Ureter (tissue), 1 donor: ENCODE data around the gene LANCL3. TPM values are rescaled to one million over a fixed set of nuclear protein-coding genes. Genes with fewer than 3 reads are reported as not detected.
"Not testable (repeated sequence)": the region's sequence is repeated elsewhere in the genome, so short reads cannot be mapped to it uniquely, and the experiment has no call there.

Source experiments
- DNase-seq: peaks from one replicate; pipeline ENCODE4 v3.0.0-alpha.2; 2020; ENCODE audit warnings: low spot score
- total RNA-seq: library from RNA; stranded (reverse); gene quantifications from one replicate; pipeline ENCODE4 v1.2.4, GENCODE V29; 2023
- donor health status: DM: yes; HTN: yes; CAD: no.

LANCL3 gene
- 1.9 TPM for total RNA-seq

DNA sequence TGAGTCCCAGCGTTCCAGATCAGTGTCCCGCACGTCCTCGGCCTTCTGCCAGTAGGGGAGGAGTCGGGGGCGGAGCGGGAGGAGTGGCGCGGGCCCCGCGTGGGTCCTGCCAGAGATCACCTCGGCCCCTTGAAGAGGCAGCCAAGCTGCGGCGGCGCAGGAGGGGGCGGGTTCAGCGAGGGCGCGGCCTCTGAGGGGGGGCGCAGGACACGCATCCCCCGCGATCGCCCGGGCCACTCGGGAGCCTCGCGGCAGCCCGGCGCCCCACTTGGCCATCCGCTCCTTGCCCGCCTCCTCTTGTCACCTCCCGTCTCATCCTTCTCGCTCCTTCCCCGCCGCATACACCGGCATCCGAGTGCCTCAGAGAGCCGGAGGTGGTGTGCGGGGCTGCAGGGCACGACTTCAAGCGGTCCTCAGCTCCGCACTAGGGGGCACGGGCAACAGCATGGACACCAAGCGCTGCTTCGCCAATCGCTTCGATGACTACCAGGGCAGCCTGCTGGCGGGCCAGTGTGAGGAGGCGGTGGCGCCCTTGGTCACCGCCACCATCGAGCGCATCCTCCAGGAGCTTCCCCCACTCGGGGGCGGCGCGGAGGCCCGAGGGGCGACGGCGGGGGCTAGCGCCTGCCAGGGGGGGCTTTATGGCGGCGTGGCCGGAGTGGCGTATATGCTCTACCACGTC, at the start of gene LANCL3:
TSS of gene LANCL3 (plus strand) at position 236 of the 682 bp plus-strand sequence. CDS start at position 446, 210 bp downstream.
- DNase-seq, result not testable (repeated sequence)

DNA sequence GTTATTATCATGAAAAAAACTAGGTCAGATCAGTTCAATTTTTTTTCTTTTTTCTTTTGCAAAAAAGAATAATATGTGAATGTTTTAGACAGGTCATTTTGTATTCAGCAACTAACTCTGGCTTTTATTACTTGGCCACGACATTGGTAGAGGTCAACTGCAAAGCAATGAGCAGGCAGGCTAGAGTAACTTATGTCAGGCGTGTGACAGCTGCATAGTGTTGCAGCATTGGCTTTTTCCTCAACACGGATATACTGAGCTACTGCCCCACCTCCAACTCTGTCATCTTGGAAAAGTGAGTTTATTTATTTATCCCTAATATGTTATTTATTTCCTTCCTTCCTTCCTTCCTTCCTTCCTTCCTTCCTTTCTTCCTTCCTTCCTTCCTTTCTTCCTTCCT, 47.8 kb upstream of the LANCL3 start:
- DNase-seq, result not testable (repeated sequence)

DNA sequence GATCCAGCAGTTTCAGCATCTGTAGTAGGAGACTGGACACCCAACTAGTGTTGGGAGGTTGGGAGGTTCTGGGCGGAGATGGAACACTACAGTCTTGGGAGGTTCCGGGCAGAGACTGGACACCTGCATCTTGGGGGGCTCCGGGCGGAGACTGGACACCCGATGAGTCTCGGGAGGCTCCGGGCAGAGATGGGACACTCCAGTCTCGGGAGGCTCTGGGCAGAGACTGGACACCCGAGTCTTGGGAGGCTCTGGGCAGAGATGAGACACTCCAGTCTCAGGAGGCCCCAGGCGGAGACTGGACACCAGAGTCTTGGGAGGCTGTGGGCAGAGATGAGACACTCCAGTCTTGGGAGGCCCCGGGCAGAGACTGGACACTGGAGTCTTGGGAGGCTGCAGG, 29.5 kb upstream of the LANCL3 start:
- DNase-seq, result no peak

DNA sequence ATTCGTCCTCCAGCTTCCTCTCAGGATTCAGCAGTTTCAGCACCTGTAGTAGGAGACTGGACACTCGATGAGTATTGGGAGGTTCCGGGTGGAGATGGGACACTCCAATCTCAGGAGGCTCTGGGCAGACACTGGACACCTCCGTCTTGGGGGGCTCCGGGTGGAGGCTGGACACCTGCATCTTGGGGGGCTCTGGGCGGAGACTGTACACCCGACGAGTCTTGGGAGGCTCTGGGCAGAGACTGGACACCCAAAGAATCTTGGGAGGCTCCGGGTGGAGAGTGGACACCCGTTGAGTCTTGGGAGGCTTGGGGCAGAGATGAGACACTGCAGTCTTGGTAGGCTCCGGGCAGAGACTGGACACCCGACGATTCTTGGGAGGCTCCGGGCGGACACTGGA, 28.7 kb upstream of the LANCL3 start:
- DNase-seq, result no peak

DNA sequence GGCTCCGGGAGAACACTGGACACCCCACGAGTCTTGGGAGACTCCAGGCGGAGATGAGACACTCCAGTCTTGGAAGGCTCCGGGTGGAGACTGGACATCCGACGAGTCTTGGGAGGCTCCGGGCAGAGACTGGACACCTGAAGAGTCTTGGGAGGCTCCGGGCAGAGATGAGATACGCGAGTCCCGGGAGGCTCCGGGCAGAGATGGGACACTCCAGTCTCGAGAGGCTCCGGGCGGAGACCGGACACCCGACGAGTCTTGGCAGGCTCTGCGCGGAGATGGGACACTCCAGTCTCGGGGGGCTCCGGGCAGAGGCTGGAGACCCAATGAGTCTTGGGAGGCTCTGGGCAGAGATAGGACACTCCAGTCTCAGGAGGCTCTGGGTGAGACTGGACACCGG, 28.1 kb upstream of the LANCL3 start:
- no peak for DNase-seq

DNA sequence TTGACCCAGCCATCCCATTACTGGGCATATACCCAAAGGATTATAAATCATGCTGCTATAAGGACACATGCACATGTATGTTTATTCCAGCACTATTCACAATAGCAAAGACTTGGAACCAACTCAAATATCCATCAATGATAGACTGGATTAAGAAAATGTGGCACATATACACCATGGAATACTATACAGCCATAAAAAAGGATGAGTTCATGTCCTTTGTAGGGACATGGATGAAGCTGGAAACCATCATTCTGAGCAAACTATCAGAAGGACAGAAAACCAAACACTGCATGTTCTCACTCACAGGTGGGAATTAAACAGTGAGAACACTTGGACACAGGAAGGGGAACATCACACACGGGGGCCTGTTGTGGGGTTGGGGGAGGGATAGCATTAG, 26.9 kb upstream of the LANCL3 start:
- not testable (repeated sequence) for DNase-seq

DNA sequence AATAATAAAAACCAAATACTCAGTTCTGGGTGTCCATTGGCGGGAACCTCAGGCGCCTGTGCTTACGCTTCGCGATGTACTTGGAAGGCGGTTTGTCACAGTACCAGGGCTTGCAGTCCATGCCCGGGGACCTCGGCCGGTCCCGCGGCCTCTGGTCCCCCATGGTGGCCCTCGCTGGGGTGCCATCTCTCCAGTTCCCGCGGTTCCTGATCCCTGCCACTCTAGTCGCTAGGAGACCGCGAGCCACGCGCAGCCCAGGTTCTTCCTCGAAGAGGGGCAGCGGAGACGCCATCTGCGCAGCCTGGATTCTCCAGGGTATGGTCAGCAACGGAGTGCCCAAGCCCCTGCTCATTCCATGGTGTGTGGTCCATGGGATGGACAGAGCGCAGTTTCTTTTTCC, 26.4 kb upstream of the LANCL3 start:
- no peak for DNase-seq

DNA sequence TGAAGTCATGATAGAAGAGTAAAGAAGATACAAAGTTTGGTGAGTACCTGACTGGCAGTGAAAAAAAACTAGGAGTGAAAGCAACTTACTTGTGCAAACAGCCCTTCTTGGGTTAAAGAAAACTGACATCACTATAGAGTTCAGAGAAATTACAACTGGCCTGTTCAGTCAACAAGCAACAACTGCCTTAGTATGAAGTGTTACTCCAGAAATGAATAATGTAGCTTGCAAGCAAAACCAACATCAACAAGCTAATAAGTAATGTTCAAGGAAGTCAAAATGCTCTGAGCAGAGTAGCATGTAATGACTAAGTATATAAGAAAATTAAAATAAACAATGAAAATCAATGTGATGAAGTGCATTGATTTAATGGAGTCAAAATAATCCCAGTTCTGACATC, 21.8 kb upstream of the LANCL3 start:
- not testable (repeated sequence) for DNase-seq

DNA sequence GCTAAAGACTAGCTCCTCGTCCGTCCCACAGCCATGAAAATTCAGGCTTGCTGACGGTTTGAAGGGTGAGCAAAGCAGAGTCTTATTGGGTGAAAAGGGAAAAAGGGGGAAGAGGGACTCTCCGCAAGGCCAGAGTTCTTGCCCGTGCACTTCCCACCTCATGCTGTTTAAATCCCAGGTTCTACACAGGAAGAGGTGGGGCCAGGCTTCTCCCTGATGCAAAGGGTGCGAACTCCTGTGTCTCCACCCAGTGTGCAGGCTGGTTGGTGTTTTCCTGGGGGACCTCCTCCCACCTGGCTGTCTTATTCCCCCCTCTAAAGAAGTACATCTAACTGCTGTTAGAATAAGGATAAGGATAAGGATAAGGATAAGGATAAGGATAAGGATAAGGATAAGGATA, 18.0 kb upstream of the LANCL3 start:
- no peak for DNase-seq

DNA sequence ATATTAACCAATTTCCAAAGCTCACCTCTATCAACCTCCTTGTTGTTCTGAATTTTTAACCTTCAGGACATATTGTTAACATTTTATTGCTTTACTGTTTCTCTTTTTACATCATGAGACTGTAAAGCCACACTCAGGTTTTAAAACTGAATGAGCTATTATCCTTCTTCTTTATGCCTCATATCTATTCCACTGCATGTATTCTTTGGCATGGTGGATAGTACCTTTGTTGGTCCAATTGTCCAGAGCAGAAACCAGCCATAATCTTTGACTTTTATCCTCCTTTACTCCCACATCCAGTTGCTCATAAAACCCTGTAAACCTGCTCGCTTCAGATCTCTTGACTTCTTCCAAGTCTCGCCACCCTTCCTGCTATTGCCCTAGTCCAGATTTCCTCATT, 6.2 kb upstream of the LANCL3 start:
- DNase-seq, result not testable (repeated sequence)

DNA sequence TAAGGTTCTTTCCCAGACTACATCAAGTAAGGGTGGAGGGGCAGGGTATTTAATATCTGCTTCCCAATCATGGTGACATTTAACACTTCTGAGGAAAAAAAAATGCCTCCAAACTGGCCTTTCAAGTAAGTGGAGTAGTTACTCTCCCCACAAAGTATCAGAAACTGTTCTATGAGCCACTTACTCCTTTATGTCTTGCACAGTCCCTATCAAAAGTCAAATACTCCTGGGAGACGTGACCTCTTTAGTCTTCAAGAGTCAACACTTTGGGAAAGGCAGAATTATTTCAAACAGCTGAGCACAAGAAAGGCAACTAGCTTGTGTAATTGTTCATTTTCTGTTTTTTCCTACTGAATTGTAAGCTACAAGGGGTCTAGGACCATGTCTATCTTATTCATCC, 1.1 kb upstream of the LANCL3 start:
- DNase-seq, result not testable (repeated sequence)

DNA sequence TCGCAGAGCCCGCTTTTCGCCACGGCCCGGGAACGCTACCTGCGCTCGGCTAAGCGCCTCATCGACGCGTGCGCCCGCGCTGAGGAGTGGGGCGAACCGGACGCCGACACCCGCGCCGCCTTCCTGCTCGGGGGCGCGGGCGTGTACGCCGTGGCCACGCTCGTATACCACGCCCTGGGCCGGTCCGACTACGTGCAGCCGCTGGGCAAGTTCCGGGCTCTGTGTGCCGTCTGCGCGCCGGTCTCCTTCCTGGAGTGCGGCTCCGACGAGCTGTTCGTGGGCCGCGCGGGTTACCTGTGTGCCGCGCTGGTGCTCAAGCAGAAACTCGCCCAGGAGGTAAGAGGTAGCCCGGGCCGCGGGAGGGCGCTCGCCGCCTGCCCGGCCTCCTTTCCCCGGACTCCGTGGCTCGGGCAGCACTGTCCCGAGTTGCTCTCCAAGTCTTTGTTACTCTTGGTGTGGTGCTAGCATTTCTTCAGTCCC, 687 bp downstream of the LANCL3 start:
- DNase-seq, result not testable (repeated sequence)

DNA sequence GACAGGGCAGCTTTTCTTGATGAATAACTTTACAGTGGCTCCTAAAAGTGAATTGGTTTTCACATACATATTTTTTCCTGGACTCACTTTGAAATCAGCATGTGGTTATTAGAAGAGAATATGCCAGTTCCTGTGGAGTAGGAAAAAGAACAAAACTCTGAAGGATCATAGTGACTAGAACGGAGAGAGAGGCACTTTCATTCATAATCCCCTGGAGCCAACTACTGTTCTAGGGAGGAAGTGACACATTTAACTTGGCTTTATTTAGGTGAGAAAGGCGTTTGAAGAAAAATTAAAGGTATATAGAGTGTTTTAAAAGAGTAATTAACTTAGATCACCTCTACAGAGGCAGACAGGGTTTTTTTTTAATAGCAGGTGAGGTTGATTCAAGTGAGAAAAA, 1.7 kb downstream of the LANCL3 start:
- DNase-seq, result not testable (repeated sequence)

DNA sequence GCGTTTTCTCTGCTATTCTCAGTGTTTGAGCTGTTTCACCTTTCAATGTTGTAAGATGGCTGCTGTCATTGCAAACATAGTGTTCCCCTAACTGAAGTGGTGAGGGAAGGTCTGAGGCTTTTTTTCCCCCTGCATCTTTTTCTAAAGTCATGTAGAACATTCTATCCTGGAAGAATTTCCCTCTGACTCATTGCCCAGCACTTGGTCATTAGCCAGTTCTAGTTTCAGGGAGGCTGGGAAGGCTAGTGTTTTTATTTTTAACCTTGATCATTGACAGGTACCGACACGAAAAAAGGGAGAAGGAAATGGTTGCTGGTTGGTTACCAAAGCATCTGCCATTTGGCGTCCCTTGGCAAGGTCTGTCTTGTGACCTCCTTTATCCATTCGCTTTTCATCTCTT, 6.6 kb downstream of the LANCL3 start:
- DNase-seq, result no peak

DNA sequence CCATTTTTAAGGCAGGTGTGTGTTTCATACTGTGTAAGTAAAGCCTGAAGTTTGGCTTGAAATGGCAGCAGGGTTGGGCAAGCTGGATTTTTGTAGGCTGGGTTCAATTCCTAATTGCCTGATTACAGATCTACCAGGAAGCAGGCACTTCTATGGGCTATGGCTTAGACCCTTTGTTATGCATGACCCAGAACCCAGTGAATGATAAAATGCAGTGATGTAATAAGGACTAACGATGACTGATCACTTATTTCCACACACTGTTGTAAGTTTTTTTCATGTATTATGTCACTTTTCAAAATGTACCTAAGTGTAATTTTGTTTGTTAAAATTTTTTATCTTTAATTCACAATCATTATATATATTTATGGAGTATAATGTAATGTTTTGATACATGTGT, 8.6 kb downstream of the LANCL3 start:
- no peak for DNase-seq

DNA sequence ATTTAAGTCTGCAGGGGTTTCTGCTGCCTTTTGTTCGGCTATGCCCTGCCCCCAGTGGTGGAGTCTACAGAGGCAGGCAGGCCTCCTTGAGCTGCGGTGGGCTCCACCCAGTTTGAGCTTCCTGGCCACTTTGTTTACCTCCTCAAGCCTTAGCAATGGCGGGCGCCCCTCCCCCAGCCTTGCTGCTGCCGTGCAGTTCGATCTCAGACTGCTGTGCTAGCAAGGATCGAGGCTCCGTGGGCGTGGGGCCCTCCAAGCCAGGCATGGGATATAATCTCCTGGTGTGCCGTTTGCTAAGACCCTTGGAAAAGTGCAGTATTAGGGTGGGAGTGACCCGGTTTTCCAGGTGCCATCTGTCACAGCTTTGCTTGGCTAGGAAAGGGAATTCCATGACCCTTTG, 15.9 kb downstream of the LANCL3 start:
- DNase-seq, result not testable (repeated sequence)

DNA sequence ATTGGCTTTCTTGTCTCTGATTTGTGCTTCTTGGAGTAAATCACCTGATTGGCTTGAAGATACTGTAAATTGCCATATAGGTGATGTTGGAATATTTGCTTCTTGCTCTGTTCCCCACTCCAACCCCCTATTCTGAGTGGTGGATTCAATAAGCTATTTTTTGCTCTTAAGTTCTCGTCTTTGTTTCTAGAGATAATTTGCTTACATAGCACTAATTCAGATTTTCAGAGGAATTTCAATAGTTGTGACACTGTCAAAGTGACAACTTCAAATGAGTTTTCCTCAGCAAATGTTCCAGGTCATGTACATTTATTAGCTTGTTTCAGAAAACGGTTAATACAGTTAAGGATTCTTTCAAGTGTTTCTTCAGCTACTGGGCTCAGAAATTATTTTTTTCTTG, 18.6 kb downstream of the LANCL3 start:
- DNase-seq, result no peak

DNA sequence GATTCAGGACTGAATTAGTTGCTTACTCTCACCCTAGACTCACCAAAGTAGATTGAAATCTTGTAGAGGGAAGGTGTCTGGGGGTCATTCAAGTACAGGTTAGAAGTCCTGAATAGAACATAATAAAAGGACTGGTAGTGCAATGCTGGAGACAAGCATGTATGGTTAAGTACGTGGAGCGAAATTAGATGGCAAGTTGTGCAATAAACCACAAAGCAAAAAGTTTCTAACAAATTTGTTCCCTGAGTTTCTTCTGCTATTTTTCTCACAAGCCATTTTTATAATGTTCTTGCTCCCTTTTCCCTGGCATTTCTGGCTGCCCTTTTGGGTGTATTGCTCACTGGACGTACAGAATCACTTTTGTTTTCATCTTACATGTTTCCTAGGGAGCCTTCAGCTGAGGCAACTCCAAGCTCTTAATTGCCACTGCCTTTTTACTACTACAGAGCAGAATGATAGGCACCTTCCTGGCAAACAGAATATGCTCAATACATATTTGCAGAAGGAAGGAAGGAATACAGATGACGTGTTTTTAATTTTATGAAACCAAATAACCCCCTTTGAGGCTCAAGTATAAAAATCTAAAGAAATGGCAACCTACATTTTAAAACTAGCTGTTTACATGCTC, 23.4 kb downstream of the LANCL3 start:
- DNase-seq, result no peak

DNA sequence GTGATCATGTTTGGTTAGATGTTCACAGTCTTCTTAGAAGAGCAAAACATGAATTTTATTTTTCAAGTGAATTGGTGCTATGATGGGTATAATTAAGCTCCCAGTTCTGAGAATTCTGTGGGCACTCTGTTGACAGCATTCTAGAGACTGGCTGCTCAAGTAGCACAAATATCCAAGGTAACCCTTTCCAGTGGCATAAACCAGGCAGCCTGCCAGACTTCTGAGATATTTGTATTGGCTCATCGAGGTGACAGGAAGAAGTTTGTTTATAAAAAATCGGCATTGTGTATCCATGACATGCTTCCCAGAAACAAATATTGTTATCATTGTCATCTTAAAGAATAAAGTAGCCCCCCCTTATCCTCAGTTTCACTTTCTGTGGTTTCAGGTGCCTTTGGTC, 28.3 kb downstream of the LANCL3 start:
- no peak for DNase-seq

DNA sequence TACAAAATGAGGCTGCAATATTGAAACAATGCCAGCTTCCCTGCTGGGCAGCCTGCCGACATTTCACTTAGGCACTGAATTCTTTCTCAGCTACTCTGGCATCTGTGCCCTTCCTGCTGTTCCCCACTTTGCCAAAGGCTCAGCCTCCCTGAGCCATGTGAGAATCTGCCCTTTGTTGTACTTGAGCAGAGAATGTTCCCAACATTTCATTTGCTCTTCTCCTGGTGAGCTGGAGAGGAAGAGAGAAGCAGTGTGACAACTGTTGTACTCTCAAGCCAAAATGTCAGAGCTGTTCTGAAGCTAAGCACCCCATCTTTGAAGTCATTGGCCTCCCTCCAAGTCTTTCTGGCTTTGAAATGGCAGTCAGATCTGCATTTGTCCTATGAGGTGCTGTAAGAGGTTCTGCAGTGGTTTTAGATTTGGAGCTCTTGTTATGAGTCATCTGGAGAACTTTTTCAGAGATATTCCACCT, 32.5 kb downstream of the LANCL3 start:
- no peak for DNase-seq

DNA sequence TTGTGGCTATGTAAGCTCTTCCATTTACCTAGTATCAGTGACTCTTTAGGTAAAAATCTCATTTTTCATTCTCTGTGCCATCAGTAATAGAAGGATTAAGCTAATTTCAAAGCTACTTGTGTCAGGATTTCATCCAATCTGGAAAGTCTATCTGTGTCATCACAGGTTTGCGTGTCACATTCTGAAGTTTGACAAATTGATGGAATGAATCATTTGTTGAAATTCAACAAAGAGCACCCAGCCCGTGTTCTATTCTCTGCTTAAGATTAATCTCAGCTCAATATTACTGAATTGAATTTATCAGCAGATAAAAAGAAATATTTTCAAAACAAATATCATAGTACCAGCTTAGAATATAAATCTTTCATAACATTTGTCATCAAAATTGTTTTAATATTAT, 35.8 kb downstream of the LANCL3 start:
- DNase-seq, result no peak

DNA sequence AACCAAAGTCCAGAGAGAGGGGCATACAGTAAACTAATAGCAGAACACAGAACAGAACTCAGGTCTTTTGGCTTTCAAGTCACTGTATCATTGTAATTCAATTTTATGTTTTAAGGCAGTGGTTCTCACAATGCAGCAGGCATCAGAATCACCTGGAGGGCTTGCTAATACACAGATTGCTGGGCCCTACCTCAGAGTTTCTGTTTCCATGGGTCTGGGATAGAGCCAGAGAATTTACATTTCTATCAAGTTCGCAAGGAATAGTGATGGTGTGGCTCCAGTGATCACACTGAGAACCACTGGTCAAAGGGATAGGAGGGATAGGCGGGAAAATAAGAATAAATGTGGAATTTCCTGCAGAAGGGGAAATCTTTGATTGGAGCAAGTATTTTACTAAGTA, 36.7 kb downstream of the LANCL3 start:
- no peak for DNase-seq

DNA sequence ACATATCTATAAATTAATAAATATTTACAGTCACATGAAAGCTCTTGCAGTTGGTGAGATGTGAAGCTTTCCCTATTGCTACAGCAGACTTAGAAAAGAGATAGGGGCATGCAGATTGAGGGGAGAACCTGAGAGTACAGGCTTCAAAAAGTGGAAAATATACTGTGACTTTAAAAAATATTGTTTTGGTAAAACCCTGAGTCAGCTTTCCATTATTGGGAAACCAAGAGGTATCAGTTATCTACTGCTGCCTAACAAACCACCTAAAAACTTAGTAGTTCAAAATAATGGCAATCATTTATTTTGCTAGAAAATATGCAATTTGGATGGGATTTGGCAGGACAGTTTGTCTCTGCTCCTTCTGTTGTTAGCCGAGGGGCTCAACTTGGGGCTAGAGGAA, 38.3 kb downstream of the LANCL3 start:
- DNase-seq, result no peak
